ENCODE measurements around the gene LY6G6C.

LY6G6C gene

DNA sequence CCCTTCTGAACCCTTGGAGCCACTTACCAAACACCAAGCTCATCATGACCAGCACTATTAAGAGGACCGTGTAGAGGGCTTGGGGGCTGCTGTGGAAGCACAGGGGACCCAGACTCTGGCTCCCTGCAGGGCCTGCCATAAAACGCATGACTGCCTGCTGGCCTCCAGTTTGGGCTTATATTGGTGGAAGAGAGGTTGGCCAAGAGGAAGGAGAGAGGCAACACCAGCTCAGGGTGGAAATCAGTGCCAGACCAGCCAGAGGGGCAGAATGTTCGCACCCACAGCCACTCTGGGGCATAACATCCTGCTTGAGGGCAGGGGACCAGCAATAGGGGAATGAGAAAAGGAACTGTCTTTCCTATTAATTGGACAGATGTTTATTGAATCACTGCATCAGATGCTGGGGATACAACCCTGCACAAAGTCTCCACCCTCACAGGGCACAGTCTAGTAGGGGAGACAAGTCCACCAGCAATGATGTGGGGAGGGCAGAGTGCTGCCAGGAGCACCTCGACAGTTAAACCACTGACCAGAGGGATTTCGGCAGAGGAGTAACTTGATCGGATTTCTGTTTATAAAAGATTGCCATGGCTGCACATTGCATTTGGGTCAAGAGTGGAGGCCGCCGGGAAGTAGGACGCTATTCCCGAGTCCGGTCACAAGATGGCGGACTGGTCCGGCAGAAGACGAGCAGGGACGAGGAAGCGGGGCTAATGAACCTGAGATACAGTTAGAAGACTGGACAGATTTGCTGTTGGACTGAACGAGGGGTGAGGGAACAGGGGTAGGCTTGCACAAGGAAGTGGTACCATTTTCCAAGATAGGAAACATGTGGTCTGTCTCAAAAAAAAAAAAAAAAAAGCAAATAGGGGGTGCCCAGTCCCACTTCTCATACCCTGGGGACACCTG, 41.1 kb downstream of the LY6G6C start, which contains the start of gene LY6G5C:
TSS of gene LY6G5C (minus strand) at position 842 of the 909 bp plus-strand sequence. CDS start at position 148, 694 bp downstream.
- peak; percentile 83 for DNase-seq

- no peak for DNase-seq
These were observed 43.6 kb downstream of the LY6G6C start for GRCh38 chr6:31677955-31678354.

DNA sequence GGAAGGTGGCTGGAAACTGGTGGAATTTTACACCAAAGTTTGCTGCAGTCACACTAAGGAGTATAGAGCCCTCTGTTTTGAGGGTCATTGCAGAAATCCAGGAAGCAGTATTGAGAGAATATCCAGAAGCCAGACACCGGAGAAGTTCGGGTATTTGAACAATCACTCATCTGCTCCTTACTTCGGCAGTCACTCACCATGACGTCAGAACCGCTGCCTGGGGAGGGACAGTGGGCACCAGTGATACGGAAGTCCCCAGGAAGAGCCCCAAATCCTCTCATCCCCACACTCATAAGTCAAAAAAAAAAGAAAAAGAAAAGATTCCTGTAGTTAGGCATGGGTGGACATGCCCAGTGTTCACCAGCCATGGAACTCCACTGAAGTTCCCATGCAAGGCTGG, 44.6 kb downstream of the LY6G6C start:
- DNase-seq, result no peak

DNA sequence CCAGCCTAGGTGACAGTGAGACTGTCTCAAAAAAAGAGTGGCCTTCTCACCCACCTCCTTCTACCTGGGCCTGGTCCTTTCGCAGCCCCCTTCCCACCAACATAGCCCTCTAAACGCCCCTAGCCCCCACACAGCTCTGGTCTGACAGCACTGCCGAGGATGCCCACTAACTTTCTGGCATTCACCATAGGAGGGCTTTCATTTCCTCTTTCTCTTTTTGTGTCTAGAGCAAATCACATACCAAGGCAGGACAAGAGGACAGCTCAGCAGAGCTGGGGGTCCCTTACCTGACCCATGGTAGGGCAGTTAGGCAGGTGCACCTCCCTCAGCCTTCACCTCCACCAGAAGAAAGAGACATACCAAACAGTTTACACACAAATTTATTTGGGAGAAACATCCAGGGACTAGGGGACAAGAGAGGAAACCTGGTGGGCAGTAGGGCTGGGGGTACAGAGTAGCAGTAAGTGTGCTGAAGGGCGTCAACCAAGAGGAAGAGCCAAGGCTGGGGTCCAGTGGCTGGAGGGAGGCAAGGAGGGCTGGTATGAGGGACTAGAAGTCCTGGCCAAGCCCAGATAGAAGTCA, 45.1 kb downstream of the LY6G6C start:
- no peak for DNase-seq

DNA sequence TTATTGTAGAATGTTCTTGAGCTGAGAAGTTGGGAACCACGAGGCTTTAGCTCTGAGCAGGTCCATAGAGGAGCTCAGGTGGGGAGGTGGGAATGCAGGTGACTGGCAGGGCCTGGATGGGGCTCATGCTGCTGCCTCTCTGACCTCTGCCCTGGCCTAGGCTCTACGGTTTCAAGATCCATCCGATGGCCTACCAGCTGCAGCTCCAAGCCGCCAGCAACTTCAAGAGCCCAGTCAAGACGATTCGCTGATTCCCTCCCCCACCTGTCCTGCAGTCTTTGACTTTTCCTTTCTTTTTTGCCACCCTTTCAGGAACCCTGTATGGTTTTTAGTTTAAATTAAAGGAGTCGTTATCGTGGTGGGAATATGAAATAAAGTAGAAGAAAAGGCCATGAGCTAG, 51.9 kb downstream of the LY6G6C start, which contains the start of gene LY6G5B:
TSS of gene LY6G5B (plus strand) at position 301 of the 400 bp plus-strand sequence. CDS start 975 bp downstream, outside the sequence.
- DNase-seq, result no peak

Measured in fibroblast of skin of scalp (primary cell).